ENCODE measurements around the gene KRTAP29-1. TPM values are rescaled to one million over a fixed set of nuclear protein-coding genes. Genes with fewer than 3 reads are reported as not detected.

KRTAP29-1 gene
- total and polyA plus RNA-seq, 12 donors = not detected

GRCh38 chr17:41318231-41318630 is 15.6 kb upstream of the KRTAP29-1 start:
- no peak for DNase-seq
- 34 to 88% (median 59%) methylated on average over 2 of the region's 2 CpGs for WGBS, 4 donors
- Histone ChIP-seq H3K27me3 (no peaks in the 10 kb centered on the region), H3K4me3 (no peak overlapping the region), H3K9me3 (replicated peaks in 1 of 3) (peaks cover 0 to 7% (median 0%) of the 10 kb centered on the region in 3 donors), H3K36me3 (replicated peaks in 1 of 2) (no peaks in the 10 kb centered on the region), H3K4me1 (replicated peaks in 1 of 2) (no peaks in the 10 kb centered on the region), H3K27ac (no peak overlapping the region)
- intact Hi-C loops (cut with DNase I) = no loop called here
- TF ChIP-seq POLR2A (IDR thresholded peaks at IDR 0.05) (no peak), CTCF (IDR thresholded peaks at IDR 0.05) (no peak)

GRCh38 chr17:41315814-41316445 is 13.3 kb upstream of the KRTAP29-1 start:
- 71 to 75% (median 74%) methylated on average over 13 to 17 of the region's 17 CpGs for WGBS, 4 donors
- Histone ChIP-seq H3K27ac (no peak overlapping the region), H3K9me3 (replicated peaks in 1 of 3) (peaks cover 0 to 7% (median 0%) of the 10 kb centered on the region in 3 donors), H3K27me3 (no peaks in the 10 kb centered on the region), H3K4me3 (no peak overlapping the region), H3K36me3 (replicated peaks in 1 of 2) (no peaks in the 10 kb centered on the region), H3K4me1 (replicated peaks in 1 of 2) (no peaks in the 10 kb centered on the region)
- TF ChIP-seq POLR2A (IDR thresholded peaks at IDR 0.05) (no peak), CTCF (IDR thresholded peaks at IDR 0.05) (no peak)
- intact Hi-C loops (cut with DNase I) = no loop called here
- no peak for DNase-seq

GRCh38 chr17:41315204-41315794 is 12.6 kb upstream of the KRTAP29-1 start, which contains the start of gene KRTAP17-1:
KRTAP17-1 (minus strand) TSS chr17:41315710; CDS start chr17:41315650, 60 bp downstream.
- intact Hi-C loops (cut with DNase I) = no loop called here
- no peak within 1 kb of the TSS for H3K4me3 ChIP-seq
- 74 to 84% (median 81%) methylated on average over 12 to 24 of the region's 24 CpGs for WGBS, 4 donors
- H3K9me3 ChIP-seq (replicated peaks in 1 of 3) = peaks cover 0 to 7% (median 0%) of the 10 kb centered on the region in 3 donors
- no peaks in the 10 kb centered on the region for H3K36me3 ChIP-seq (replicated peaks in 1 of 2)
- DNase-seq = no peak
- TF ChIP-seq CTCF (IDR thresholded peaks at IDR 0.05) (no peak), POLR2A (IDR thresholded peaks at IDR 0.05) (no peak)
- H3K27ac ChIP-seq = no peak within 1 kb of the TSS
- H3K4me1 ChIP-seq (replicated peaks in 1 of 2) = no peaks in the 10 kb centered on the region
- no peaks in the 10 kb centered on the region for H3K27me3 ChIP-seq

- no peaks in the 10 kb centered on the region for H3K4me1 ChIP-seq (replicated peaks in 1 of 2)
- no peak for DNase-seq
- H3K27me3 ChIP-seq = no peaks in the 10 kb centered on the region
- no peak for TF ChIP-seq CTCF (IDR thresholded peaks at IDR 0.05)
- no peak for TF ChIP-seq POLR2A (IDR thresholded peaks at IDR 0.05)
- H3K36me3 ChIP-seq (replicated peaks in 1 of 2) = no peaks in the 10 kb centered on the region
- 60 to 96% (median 78%) methylated on average over 1 of the region's 1 CpG for WGBS, 4 donors
- H3K27ac ChIP-seq = no peak overlapping the region
- intact Hi-C loops (cut with DNase I) = no loop called here
- no peak overlapping the region for H3K4me3 ChIP-seq
- no peaks in the 10 kb centered on the region for H3K9me3 ChIP-seq (replicated peaks in 1 of 3)
Observed at GRCh38 chr17:41311111-41311510, 8.5 kb upstream of the KRTAP29-1 start.

All from adrenal gland (tissue), 12 donors.